Epidermal melanocyte (primary cell): ENCODE data around the gene SLC39A3.
"Not testable (repeated sequence)": the region's sequence is repeated elsewhere in the genome, so short reads cannot be mapped to it uniquely, and the experiment has no call there.

Source experiments
- DNase-seq: peaks from one replicate; pipeline ENCODE4 v3.0.0; 2011; ENCODE audit warnings: low spot score; ENCODE audit not compliant: insufficient read length

Gene SLC39A3

DNA sequence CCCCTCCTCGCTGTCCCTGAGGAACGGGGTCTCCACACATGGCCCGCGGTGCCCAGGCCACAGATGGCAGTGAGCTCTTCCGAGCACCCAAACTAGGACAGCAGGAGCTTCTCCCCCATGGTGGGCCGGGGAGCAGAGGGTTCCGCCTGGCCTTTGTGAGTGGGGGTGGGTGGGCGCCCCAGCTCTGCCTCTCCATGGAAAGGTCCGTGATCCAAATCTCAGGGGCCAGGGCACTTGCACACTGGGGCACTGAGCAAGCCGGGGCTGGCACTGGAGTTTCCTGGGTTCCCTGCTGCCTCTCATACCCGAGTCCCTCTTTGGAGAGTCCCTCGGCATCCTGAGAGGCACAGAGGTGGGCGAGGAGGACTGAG is 16.5 kb downstream of the SLC39A3 start:
- no peak for DNase-seq

- peak; percentile 96 for DNase-seq
Measured at GRCh38 chr19:2722541-2723344, 17.1 kb downstream of the SLC39A3 start.

DNA sequence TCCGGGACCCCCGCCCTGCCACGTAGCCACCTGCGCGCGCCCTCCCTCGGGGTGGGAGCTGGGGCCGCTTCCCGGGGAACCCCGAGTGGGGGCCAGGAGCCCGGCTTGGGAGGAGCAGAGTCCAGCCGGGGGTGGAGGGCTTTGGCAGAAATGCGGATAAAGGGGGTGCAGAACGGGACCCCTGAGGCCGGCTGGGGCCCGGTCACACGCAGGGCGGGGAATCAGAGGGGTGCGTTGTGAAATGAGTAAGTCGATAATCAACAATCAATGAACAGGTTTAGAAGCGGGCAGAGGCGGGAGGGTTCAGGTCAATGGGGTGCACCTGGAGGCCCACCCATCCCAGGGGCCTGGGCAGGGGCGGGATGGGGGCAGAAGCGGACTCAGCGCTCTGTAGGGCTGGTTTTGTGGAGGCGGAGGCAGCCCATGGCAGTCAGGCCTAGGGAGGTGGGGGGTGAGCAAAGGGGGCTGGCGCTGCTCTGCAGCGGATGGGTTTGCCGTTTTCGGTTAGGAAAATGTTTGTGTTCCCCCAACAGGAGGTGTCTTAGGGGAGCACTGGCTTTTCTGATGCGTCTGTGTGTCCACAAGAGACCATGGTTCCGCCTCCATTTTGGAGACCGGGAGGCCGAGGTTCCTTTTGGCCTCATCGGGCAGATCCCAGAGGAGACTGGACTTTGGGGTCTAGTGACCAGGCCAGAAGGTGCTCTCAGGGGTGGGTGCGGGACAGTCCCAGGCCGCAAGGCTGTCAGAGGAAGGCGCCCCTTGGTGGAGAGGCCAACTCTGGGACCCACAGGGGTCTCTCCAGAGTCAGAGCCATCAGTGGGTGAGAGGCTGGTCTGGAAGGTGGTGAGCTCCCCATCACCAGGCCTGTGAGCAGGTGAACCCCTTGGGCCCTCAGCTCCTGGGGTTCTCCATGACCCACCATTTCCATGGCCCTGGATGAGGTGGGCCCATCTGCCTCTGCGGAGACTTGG is 18.0 kb downstream of the SLC39A3 start:
- no peak for DNase-seq

DNA sequence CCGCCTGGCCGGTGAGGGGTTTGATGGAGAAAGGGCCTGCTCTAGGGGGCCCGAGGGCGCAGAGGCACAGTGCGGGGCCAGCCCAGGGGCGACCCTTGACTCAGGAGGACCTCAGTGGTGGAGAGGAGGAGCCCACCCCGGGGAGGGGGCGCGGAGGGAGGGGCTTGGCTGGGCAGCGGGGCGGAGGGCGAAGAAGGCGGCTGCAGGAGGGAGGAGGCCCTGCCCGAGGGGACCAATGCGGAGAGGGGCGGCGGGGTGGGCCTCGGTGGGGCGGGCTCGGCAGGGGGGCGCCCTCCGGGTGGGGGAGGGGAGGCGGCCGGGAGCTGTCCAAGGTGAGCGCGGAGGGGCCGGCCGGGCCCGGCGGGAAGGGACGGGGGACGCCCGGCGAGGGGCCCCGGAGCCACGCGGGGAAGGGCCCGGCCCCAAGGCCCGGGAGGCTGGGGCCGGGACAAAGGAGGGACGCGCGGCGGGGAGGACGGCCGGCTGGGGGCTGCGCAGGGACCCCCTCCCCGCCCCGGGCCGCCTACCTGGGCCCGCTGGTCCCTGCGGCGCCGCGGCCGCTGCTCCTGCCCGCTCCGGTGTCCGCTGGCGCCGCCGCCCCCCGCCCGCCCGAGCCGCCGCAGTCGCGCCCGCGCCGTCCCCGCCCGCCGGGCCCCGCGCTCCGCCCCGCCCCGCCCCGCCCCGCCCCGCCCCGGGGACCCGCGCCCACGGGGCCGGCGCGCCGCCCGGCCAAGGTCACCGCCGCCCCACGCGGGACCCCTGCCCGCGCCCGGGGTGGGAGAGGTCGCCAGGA is 18.8 kb downstream of the SLC39A3 start, which contains the start of gene DIRAS1:
Gene DIRAS1, minus strand, starts transcription at position 596 of the 793 bp plus-strand sequence. CDS start 3,566 bp downstream, outside the sequence.
- no peak for DNase-seq

DNA sequence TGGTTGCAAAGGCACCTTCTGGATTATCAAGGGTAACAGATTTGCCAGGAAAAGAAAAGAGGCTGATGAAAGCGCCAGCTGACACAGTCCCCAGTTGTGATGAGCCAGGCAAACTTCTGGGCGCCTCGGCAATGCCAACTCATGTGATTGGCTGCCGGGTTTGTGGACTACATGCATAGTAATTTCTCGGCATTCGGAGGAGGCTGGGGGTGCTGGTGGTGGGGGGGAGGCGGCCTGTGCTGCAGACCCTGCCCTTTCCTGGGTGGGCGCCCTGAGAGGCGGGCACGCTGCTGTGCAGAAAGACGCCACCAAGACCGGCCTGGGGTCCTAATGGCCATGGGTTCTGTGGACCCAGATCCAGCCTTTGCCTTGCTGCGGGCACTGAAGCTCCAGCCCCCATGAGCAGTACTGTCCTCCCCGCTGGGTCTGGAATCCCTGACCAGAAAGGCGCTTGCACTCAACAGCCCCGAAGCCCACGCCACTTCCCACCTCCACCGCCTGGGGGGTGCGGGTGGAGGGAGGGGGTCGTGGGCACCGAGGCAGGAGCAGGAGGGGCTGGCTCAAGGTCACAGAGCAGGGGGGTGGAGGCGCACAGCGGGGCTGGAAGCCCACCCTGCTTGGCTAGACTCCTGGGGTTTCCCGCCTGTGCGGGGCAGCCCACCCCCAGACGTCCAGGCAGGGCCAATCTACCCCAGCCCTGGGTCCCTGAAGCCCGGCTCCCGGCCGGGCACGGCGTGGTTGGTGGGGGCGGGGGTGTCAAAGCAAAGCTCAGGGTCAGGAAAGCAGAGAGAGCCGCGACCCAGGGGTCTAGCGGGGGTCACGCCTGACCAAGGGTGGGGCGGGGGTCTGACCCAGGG is 19.7 kb downstream of the SLC39A3 start:
- DNase-seq: no peak

DNA sequence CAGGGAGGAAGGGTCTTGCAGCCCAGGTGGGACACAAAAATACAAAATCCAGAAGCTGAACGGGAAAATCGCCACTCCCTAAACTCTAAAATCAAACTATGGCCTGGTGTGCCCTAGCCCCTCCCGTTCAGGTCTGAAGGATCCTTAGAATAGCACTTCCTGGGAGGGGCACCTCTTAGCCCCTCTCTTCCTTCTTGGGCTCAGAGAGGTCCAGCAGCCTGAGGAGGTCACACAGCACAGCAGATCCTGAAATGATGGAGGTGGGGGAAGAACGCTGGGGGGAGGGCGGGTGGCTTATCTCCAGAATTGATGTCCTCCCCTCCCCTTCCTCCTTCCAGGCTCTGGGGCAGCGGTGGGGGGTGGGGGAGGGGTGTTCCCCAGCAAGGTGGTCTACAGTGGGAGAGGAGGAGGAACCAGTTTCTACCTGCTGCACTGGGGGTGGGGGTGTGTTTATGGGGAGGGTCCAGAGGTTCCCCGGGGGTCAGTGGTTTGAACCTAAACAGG is 20.5 kb downstream of the SLC39A3 start:
- no peak for DNase-seq

- no peak for DNase-seq
Measured at GRCh38 chr19:2717638-2718541, 21.9 kb downstream of the SLC39A3 start.

DNA sequence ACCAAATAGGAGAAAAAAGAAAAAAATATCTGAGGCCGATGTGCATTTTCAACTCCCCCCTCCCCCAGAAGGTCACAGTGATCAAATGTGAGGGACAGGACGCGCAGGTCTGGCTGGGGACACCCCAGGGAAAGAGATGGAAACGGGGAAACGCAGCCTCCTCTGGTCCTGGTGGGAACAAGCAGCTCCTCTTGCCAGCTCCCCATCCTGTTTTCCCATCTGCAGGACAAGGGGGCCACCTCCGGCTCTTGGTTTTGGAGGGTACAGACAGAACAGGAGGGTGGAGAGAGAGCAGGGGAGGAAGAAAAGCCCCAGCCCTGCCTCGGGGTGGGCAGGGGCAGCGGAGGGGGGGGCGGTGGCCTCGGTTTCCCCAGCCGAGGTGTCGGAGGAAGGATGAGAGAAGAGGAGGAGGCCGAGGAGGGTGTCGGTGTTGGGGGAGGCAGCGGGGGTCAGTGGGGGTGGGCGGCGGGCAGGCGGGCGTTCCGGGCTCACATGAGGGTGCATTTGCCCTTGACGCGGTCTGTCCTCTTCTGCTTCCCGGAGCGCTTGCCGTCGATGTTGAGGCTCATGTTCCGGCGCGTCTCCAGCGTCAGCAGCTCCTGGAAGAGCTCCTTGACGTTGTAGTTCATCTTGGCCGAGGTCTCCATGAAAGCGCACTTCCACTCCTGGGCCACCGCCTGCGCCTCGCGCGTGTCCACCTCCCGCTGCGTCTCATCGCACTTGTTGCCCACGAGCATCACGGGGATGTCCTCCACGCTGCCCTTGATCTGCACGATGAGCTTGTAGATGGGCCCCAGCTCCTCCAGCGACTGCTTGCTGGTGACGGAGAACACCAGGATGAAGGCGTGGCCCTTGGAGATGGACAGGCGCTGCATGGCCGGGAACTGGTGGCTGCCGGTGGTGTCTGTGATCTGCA is 22.8 kb downstream of the SLC39A3 start:
- DNase-seq: no peak

DNA sequence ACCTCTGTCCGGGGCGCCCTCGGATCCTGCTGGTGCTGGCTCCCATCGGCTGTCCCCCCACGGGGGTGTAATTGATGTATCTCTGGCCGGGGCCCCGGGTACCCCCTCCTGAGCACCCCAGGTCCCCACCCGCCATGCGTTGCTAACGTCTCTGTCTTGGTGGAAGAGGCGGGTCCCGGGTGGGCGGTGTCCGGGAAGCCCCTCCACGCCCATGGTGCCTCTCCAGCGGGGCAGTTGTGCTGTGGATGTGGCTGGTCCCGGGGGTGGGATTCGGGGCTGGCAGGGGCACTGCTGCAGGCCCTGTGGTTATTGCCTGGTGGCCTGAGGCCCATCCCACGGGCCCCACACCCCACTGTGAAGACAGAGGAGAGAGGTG is 23.6 kb downstream of the SLC39A3 start:
- no peak for DNase-seq

GRCh38 chr19:2715470-2716274 is 24.1 kb downstream of the SLC39A3 start:
- DNase-seq: no peak

GRCh38 chr19:2714531-2715269 is 25.1 kb downstream of the SLC39A3 start:
- DNase-seq: no peak

GRCh38 chr19:2714102-2714501 is 25.7 kb downstream of the SLC39A3 start:
- not testable (repeated sequence) for DNase-seq

DNA sequence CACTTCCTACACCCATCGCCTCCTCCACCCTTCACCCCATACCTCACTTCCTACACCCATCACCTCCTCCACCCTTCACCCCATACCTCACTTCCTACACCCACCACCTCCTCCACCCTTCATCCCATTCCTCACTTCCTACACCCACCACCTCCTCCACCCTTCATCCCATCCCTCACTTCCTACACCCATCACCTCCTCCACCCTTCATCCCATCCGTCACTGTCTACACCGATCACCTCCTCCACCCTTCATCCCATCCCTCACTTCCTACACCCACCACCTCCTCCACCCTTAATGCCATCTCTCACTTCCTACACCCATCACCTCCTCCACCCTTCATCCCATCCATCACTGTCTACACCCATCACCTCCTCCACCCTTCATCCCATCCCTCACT is 26.6 kb downstream of the SLC39A3 start:
- DNase-seq: not testable (repeated sequence)

DNA sequence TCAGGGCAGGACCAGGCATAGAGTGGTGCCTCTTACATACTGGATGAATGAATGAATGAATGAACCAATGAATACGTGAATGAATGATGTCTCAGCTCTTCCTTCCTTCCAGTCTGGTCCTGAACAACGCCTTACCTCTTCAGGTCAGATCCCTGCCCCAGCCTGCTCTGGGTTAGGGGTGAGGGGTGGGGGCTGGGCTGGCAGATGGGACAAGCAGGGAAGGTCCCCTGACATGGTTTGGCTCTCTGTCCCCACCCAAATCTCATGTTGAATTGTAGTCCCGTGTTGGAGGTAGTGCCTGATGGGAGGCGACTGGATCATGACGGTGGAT is 28.0 kb downstream of the SLC39A3 start:
- DNase-seq: no peak

DNA sequence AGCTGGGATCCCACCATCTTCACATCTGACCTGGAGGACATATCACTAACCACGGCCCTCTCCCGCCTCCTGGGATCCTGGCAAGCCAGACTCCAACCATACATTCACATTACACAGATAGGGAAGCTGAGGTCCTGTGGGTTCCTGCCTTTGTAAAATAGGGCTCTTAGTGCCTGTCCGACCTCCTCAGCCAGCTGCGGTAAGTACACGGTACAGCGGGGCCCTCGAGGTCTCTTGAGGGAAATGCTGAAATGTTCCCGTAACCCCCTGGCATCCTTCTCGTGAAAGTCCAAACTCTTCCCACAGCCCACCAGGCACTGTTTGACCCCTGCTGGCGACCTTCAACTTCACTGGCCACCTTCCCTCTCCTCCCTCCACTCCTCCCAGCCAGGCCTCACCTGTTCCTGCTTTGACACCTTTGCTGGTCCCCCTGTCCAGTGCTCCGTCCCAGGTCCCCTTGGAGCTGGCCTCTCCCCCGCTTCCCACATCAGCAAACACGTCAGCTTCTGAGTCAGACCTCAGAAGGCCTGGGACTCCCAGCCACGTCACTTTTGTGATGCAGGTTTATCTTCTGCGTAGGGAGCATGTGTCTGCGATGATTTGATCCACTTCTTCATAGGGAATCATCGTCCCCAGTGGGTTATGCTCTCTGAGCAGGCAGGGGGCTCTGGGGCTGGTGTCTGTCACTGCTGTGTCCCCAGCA is 28.5 kb downstream of the SLC39A3 start:
- no peak for DNase-seq

GRCh38 chr19:2706251-2706650 is 33.6 kb downstream of the SLC39A3 start:
- no peak for DNase-seq
